HG03108 (cell line): ENCODE measurements around the gene TNRC6A.
"Not testable (repeated sequence)": the region's sequence is repeated elsewhere in the genome, so short reads cannot be mapped to it uniquely, and the experiment has no call there.

Experiments
- ATAC-seq: cut with Tn5 transposase; IDR thresholded peaks from one replicate; pipeline ENCODE4 v1.9.1; 2021; ENCODE audit warnings: moderate library complexity; ENCODE audit not compliant: unreplicated experiment

The TNRC6A gene

GRCh38 chr16:24810951-24811843 lies 81.7 kb downstream of the TNRC6A start:
- no peak for ATAC-seq

DNA sequence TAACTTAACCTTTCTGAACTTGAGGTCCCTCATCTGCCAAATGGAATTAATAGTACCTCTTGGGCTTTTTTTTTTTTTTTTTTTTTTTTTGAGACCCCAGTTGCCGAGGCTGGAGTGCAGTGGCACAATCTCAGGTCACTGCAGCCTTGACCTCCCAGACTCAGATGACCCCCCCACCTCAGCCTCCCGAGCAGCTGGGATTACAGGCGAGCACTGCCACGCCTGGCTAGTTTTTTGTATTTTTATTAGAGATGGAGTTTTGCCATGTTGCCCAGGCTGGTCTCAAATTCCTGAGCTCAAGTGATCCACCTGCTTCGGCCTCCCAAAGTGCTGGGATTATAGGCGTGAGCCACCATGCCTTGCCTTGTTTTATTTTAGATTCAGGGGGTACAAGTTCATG lies 83.4 kb downstream of the TNRC6A start:
- not testable (repeated sequence) for ATAC-seq

GRCh38 chr16:24815021-24815420 lies 85.6 kb downstream of the TNRC6A start:
- ATAC-seq = no peak

DNA sequence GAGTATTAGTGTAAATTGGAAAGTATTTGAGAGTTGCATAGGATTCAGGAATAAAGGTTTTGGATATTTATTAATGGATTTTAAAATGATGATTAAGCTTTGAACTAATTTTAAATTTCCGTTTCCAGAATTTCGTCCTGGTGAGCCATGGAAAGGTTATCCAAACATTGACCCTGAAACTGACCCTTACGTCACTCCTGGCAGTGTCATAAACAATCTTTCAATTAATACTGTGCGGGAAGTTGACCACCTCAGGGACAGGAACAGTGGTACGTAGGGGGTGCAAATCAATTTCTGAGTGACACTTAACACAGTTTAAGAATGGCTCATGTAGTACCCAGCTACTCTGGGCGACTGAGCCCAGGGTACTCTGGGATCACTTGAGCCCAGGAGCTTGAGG lies 87.2 kb downstream of the TNRC6A start:
- no peak for ATAC-seq

GRCh38 chr16:24819462-24820040 lies 90.1 kb downstream of the TNRC6A start:
- no peak for ATAC-seq

DNA sequence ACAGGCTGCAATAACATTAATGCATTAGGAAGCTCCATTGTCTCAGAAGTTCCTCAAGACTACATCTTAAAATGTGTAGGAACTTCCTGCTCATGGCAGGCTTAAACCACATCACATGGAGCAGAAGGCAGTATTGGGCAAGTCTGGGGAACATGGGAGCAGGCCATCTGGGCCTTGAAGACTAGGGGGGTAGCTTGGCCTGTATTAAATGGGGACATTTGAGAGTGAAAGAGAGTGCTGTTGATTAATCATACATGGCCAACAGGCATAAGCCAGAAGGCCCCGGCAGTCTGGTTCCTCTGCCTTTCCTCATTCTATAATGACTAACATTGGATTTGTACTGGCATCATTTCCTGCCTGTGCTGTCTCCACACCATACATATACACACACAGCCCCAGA lies 91.1 kb downstream of the TNRC6A start:
- ATAC-seq = no peak

- no peak for ATAC-seq
These were observed 91.7 kb downstream of the TNRC6A start for GRCh38 chr16:24821129-24821528.

DNA sequence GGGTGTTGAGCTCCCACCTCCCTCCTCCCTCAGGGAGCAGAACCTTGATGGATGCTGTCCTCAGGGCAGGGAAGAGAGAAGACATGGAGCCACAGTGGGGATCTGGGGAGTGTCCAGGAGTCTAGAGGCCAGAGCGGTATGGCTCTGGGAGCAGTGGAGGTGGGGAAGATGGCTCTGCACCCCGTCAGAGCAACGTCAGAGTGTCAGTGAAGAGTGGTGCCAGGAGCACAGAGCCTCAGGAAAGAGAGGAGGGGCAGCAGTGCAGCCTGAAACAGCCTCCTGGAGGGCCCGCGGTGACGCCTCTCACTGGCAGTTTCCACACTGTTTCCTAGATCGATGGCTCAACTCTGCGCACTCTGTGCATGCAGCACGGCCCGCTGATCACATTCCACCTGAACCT lies 93.1 kb downstream of the TNRC6A start:
- ATAC-seq = no peak

- no peak for ATAC-seq
These were observed 93.5 kb downstream of the TNRC6A start for GRCh38 chr16:24822974-24823373.

- no peak for ATAC-seq
These were observed 96.2 kb downstream of the TNRC6A start for GRCh38 chr16:24825696-24826095.

DNA sequence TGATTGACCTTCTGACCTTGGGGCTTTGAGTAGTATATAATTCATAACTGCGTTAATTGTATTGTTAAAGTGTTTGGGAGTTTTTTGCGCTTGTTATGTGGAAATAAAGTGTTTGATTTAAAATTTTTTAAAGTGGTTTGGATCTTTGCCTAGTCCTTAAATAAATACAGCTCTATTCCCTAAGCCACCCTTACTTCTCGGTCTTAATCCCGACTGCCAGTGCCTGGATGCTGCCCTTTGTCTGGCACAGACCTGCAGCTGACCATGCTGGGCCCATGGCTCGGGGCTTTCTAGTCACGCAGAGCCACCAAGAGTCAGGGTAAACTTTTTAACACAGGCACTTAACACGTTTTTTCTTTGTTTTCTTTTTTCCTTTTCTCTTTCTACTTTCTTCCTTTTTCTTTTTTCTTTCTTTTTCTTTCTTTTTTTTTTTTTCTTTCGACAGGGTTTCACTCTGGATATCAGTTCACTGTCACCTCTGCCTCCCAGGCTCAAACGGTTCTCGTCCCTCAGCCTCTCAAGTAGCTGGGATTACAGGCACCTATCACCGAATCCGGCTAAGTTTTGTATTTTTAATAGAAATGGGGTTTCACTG lies 96.7 kb downstream of the TNRC6A start:
- ATAC-seq = no peak

GRCh38 chr16:24826817-24827566 lies 97.5 kb downstream of the TNRC6A start:
- ATAC-seq = no peak

DNA sequence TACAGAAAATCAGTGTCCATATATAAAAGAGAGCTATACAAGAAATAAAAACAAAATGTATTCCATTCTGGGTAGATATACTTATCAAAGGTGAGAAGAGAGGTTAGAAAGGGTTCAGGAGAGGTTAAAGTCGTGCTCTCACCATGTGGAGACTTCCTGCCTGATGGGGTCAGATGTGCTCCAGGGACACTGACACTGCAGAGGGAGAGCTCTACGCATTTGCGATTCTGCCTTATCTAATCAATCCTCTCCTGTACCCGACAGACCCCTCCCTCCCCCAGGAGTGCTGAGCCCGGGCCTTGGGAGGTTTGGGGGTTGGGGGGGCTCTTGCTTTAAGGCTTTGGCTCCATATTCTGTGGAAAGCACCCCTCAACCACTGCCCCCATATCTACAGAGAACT lies 99.7 kb downstream of the TNRC6A start:
- no peak for ATAC-seq

DNA sequence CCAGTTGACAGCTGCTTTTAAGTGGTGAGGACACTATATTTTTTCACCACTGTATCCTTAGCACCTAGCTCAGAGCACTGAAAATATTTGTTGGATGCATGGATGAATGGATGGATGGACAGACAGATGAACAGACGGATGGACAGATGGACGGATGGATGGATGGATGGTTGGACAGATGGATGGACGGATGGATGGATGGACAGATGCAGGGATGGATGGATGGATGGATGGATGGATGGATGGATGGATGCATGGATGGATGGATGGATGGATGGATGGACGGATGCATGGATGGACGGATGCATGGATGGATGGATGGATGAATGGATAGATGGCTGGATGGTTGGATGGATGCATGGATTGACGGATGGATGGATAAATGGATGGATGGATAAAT lies 103.9 kb downstream of the TNRC6A start:
- no peak for ATAC-seq

GRCh38 chr16:24834459-24835335 lies 105.2 kb downstream of the TNRC6A start:
- no peak for ATAC-seq

GRCh38 chr16:24836836-24837235 lies 107.4 kb downstream of the TNRC6A start:
- ATAC-seq = no peak

- ATAC-seq = no peak
These were observed 108.5 kb downstream of the TNRC6A start for GRCh38 chr16:24837969-24838368.

DNA sequence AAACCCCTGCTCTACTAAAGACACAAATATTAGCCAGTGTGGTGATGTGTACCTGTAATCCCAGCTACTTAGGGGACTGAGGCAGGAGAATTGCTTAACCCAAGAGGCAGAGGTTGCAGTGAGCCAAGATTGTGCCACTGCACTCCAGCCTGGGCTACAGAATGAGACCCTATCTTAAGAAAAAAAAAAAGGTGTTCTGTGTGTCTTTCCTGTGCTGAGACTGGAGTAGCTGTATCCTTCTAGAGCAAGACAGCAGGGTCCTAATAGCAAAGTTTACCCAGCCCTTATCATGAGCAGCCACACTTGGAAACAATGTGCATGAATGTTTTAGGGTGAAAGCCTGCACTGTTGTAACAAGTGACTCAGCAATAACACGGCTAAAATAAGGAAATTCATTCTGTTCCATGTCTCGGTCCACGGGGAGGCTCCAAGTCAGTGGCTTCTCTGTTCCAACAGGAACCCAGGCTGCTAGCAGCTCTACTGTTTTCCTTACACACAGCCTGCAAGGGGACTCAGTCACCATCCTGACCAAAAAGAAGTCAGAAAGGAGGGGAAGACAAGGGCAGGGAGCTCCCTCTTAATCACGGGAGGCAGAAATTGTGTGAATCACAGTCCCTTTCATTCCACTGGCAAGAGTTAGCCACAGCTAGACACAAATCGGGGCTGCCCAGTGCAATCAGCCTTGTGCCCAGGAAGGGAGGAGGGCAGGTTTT lies 109.3 kb downstream of the TNRC6A start:
- ATAC-seq = no peak

DNA sequence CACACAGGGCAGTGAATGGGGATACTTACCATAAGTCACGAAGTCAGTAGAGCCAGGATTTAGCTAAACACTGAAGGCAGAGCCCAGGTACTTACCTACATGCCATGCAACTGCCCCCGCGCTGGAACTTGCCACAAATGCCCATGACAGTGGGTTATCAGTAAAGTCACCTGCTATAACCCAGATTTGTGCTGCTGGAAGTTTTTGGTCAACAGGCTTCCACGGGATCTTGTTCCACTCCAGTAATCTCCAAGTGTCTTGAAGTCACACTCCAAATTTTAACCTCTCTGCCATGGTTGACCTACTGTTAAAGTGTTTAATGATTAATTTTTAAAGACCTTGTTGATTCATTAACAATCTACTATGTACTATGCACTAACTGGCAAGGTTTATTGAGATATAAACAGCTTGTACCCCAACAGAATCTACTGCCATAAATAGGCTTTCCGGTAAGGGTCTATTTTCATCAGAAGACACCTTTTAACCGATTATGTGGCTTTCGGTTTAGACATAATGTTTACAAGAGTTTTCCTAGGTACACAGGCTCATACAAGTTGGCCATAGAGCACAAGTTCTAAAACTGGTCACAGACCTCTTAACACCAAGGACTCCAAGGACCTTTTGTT lies 110.0 kb downstream of the TNRC6A start:
- no peak for ATAC-seq
